Endothelial cell of umbilical vein (primary cell): ENCODE results near the gene TMEM191C. TPM values are rescaled to one million over a fixed set of nuclear protein-coding genes. Genes with fewer than 3 reads are reported as not detected.
"Not testable (repeated sequence)": the region's sequence is repeated elsewhere in the genome, so short reads cannot be mapped to it uniquely, and the experiment has no call there.

ENCODE experiments used
- BruUV-seq: library from RNA; stranded (reverse); fragments of 400-500 nt; replicated peaks from 2 replicates; lab custom pipeline; 2021; lab: Mats Ljungman, UMichigan
- CTCF ChIA-PET: fragments of 300-600, 350-600 bp; sonication (Branson Sonifier 250); formaldehyde crosslinking; loops from one replicate; lab custom pipeline; 2021; ENCODE audit warnings: antibody characterized with exemption, inconsistent platforms; lab: Charles Lee
- POLR2A ChIA-PET: fragments of 300-600, 350-600 bp; sonication (Branson Sonifier 250); formaldehyde crosslinking; loops from one replicate; lab custom pipeline; 2021; ENCODE audit warnings: antibody characterized with exemption, inconsistent platforms; lab: Charles Lee
- DNase-seq: peaks from one replicate; pipeline ENCODE4 v3.0.0-alpha.2; 2011; ENCODE audit warnings: low read depth, low spot score
- FAIRE-seq: peaks from 2 replicates; lab custom pipeline; 2011; peaks lifted over from hg19 to GRCh38; lab: Jason Lieb, UNC
- H2AFZ ChIP-seq: 2 replicates; pipeline ENCODE4 v1.6.0; 2012; ENCODE audit warnings: low read depth, low read length, control low read depth, inconsistent platforms
- H3K27ac ChIP-seq: 2 replicates; pipeline ENCODE4 v1.5.1; 2011; ENCODE audit warnings: low read depth, mild to moderate bottlenecking, control low read depth, low read length, moderate library complexity; ENCODE audit not compliant: insufficient read depth
- H3K27me3 ChIP-seq, 2 experiments: 2 replicates each; pipeline versions ENCODE4 v1.6.0 to v1.6.1; 2011; ENCODE audit warnings: low read length in 2 of 2, mixed read lengths in 1 of 2; ENCODE audit not compliant: control insufficient read depth in 2 of 2, insufficient read depth in 2 of 2
- H3K36me3 ChIP-seq, 2 experiments: 2 replicates in 1 of 2; 3 replicates in 1 of 2; pipeline ENCODE4 v1.5.1; 2011; ENCODE audit warnings: low read length in 2 of 2, mild to moderate bottlenecking in 1 of 2, moderate library complexity in 1 of 2; ENCODE audit not compliant: control insufficient read depth in 2 of 2, insufficient read depth in 2 of 2; ENCODE audit errors: extremely low read depth in 1 of 2
- H3K4me1 ChIP-seq: 3 replicates; pipeline ENCODE4 v1.5.1; 2011; ENCODE audit warnings: mild to moderate bottlenecking, low read length; ENCODE audit not compliant: control insufficient read depth, insufficient read depth; ENCODE audit errors: extremely low read depth
- H3K4me2 ChIP-seq: 2 replicates; pipeline ENCODE4 v1.6.1; 2011; ENCODE audit warnings: low read length, control low read depth, mixed read lengths; ENCODE audit not compliant: insufficient read depth
- H3K4me3 ChIP-seq, 3 experiments: fragments of 200-600 bp in 1 of 3; sonication (generic), shearing (Covaris generic) in 1 of 3; replicated peaks in 1 of 3; 2 replicates each; pipeline ENCODE4 v1.5.1; 2011 to 2016; ENCODE audit warnings: control low read depth in 3 of 3, low read length in 3 of 3, mild to moderate bottlenecking in 2 of 3, inconsistent platforms in 1 of 3, low read depth in 1 of 3, moderate library complexity in 1 of 3; ENCODE audit not compliant: insufficient read depth in 1 of 3
- H3K79me2 ChIP-seq: 2 replicates; pipeline ENCODE4 v1.6.0; 2012; ENCODE audit warnings: low read length, inconsistent platforms; ENCODE audit not compliant: control insufficient read depth, insufficient read depth
- H3K9ac ChIP-seq: replicated peaks from 2 replicates; pipeline ENCODE3; 2011; ENCODE audit warnings: low read length, control low read depth; ENCODE audit not compliant: insufficient read depth; ENCODE audit errors: extremely low read depth
- H3K9me1 ChIP-seq: replicated peaks from 3 replicates; pipeline ENCODE4 v1.6.0; 2011; ENCODE audit warnings: mild to moderate bottlenecking, low read length; ENCODE audit not compliant: control insufficient read depth, insufficient read depth; ENCODE audit errors: extremely low read depth
- H3K9me3 ChIP-seq: replicated peaks from 2 replicates; pipeline ENCODE4 v1.5.1; 2012; ENCODE audit warnings: low read length, inconsistent platforms; ENCODE audit not compliant: control insufficient read depth, insufficient read depth
- H4K20me1 ChIP-seq: replicated peaks from 2 replicates; pipeline ENCODE3; 2011; ENCODE audit warnings: mild to moderate bottlenecking, low read length; ENCODE audit not compliant: control insufficient read depth, insufficient read depth; ENCODE audit errors: extremely low read depth
- dilution Hi-C: fragments of 300-500 bp; cut with MboI; formaldehyde crosslinking; loops from one replicate; pipeline ENCODE4 v1.15.0; 2019; ENCODE audit warnings: low sequenced_read_pairs; ENCODE audit not compliant: extremely low pct_ligation_motif_present
- intact Hi-C: fragments of 100-400 bp; cut with micrococcal nuclease; formaldehyde crosslinking; loops from one replicate; pipeline ENCODE4 v1.10.0; 2022
- polyA plus RNA-seq, 4 experiments: library from polyadenylated mRNA; depleted of rRNA in 3 of 4; stranded (reverse) in 3 of 4; unstranded in 1 of 4; fragments of >200 nt; gene quantifications; 2 replicates each; pipeline versions ENCODE4 v1.2.1 to v1.2.3, GENCODE V29; 2011 to 2012; ENCODE audit warnings: missing spikeins in 1 of 4
- total RNA-seq: library from RNA; stranded (reverse); gene quantifications from 2 replicates; pipeline ENCODE4 v1.2.3, GENCODE V29; 2021

TMEM191C gene
- total and polyA plus RNA-seq, 2 donors (not counting 3 experiments of a cell fraction or from before 2014, with no cell fraction given): 0.47 to 1.2 TPM

- DNase-seq, intact Hi-C loops, H3K4me1 ChIP-seq, CTCF ChIA-PET, FAIRE-seq, H3K36me3 ChIP-seq, H3K9me1 ChIP-seq, H3K79me2 ChIP-seq, dilution Hi-C loops, H3K27ac ChIP-seq, H3K4me3 ChIP-seq, H3K27me3 ChIP-seq, POLR2A ChIA-PET, H2AFZ ChIP-seq, H3K4me2 ChIP-seq, H3K9ac ChIP-seq, BruUV-seq, H4K20me1 ChIP-seq, H3K9me3 ChIP-seq: not testable (repeated sequence)
Observed at GRCh38 chr22:21441170-21441569, 26.0 kb upstream of the TMEM191C start.

- POLR2A ChIA-PET, H3K4me1 ChIP-seq, FAIRE-seq, dilution Hi-C loops, H3K9ac ChIP-seq, H3K27ac ChIP-seq, H4K20me1 ChIP-seq, CTCF ChIA-PET, H3K9me3 ChIP-seq, DNase-seq, H3K9me1 ChIP-seq, intact Hi-C loops, H3K79me2 ChIP-seq, BruUV-seq, H2AFZ ChIP-seq, H3K4me3 ChIP-seq, H3K36me3 ChIP-seq, H3K27me3 ChIP-seq, H3K4me2 ChIP-seq: not testable (repeated sequence)
Observed at GRCh38 chr22:21442123-21442522, 25.1 kb upstream of the TMEM191C start.

GRCh38 chr22:21442646-21443045 lies 24.5 kb upstream of the TMEM191C start:
- intact Hi-C loops, H2AFZ ChIP-seq, FAIRE-seq, H4K20me1 ChIP-seq, H3K9me1 ChIP-seq, BruUV-seq, H3K4me2 ChIP-seq, H3K9ac ChIP-seq, H3K9me3 ChIP-seq, H3K27ac ChIP-seq, DNase-seq, dilution Hi-C loops, H3K4me3 ChIP-seq, POLR2A ChIA-PET, H3K36me3 ChIP-seq, H3K79me2 ChIP-seq, H3K4me1 ChIP-seq, H3K27me3 ChIP-seq, CTCF ChIA-PET: not testable (repeated sequence)
